GM21515 (cell line): ENCODE results near the gene ADAMTS15.

Experiments
- ATAC-seq: cut with Tn5 transposase; IDR thresholded peaks from one replicate; pipeline ENCODE4 v1.9.1; 2021; ENCODE audit not compliant: unreplicated experiment

Gene ADAMTS15

GRCh38 chr11:130448416-130449309 is at the start of gene ADAMTS15:
TSS of gene ADAMTS15 (plus strand) at chr11:130448645. CDS start at chr11:130448974, 329 bp downstream.
- no peak for ATAC-seq

- ATAC-seq: no peak
These were observed 49.2 kb upstream of the ADAMTS15 start for GRCh38 chr11:130399196-130399595.

GRCh38 chr11:130400781-130401483 is 47.5 kb upstream of the ADAMTS15 start:
- no peak for ATAC-seq

GRCh38 chr11:130402570-130402969 is 45.9 kb upstream of the ADAMTS15 start:
- ATAC-seq: no peak

- ATAC-seq: no peak
These were observed 45.1 kb upstream of the ADAMTS15 start for GRCh38 chr11:130403271-130403804.

- ATAC-seq: no peak
These were observed 44.5 kb upstream of the ADAMTS15 start for GRCh38 chr11:130403967-130404366.

GRCh38 chr11:130404727-130405126 is 43.7 kb upstream of the ADAMTS15 start:
- no peak for ATAC-seq

GRCh38 chr11:130405428-130405827 is 43.0 kb upstream of the ADAMTS15 start:
- no peak for ATAC-seq

- ATAC-seq: no peak
These were observed 40.5 kb upstream of the ADAMTS15 start for GRCh38 chr11:130407978-130408377.

GRCh38 chr11:130408401-130408890 is 40.0 kb upstream of the ADAMTS15 start:
- no peak for ATAC-seq

- ATAC-seq: no peak
These were observed 39.5 kb upstream of the ADAMTS15 start for GRCh38 chr11:130408901-130409300.

- ATAC-seq: no peak
These were observed 38.7 kb upstream of the ADAMTS15 start for GRCh38 chr11:130409594-130410388.

GRCh38 chr11:130411223-130411622 is 37.2 kb upstream of the ADAMTS15 start:
- no peak for ATAC-seq

- no peak for ATAC-seq
These were observed 34.9 kb upstream of the ADAMTS15 start for GRCh38 chr11:130413405-130414106.

GRCh38 chr11:130414107-130415080 is 34.1 kb upstream of the ADAMTS15 start:
- no peak for ATAC-seq

- ATAC-seq: no peak
These were observed 32.5 kb upstream of the ADAMTS15 start for GRCh38 chr11:130415731-130416529.

- no peak for ATAC-seq
These were observed 31.9 kb upstream of the ADAMTS15 start for GRCh38 chr11:130416530-130416882.

- ATAC-seq: no peak
These were observed 31.5 kb upstream of the ADAMTS15 start for GRCh38 chr11:130416906-130417305.
